Measurements from ENCODE around the gene APBA1.

Gene APBA1

GRCh38 chr9:69671879-69672595 lies at the start of gene APBA1:
Gene APBA1 (minus strand): TSS chr9:69672371.
- peak; percentile 89 for DNase-seq

DNA sequence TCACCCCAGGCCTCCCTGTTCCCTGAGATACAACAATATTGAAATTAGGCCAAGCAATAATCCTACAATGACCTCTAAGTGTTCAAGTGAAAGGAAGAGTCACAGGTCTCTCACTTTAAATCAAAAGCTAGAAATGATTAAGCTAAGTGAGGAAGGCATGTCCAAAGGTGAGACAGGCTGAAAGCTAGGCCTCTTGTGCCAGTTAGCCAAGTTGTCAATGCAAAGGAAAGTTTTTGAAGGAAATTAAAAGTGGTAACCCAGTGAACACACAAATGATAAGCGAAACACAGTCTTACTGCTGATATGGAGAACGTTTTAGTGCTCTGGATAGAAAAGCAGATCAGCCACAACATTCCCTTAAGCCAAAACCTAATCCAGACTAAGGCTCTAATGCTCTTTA lies 47.8 kb upstream of the APBA1 start:
- DNase-seq = no peak

DNA sequence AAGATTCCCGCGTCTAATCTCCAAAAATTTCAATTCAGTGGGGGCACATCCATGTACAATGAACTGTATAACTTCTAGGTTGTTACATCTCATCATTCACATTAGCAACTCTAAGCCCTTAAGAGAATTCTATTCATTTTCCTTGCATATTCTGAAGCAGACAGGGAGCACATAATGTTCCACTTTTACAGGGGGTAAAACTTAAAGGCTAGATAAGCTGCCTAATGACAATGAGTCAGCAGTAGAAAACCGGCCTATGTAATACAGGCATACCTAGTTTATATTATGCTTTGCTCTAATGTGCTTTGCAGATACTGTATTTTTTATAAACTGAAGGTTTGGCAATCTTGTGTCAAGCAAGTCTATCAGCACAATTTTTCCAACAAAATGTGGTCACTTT lies 47.2 kb upstream of the APBA1 start:
- DNase-seq = no peak

DNA sequence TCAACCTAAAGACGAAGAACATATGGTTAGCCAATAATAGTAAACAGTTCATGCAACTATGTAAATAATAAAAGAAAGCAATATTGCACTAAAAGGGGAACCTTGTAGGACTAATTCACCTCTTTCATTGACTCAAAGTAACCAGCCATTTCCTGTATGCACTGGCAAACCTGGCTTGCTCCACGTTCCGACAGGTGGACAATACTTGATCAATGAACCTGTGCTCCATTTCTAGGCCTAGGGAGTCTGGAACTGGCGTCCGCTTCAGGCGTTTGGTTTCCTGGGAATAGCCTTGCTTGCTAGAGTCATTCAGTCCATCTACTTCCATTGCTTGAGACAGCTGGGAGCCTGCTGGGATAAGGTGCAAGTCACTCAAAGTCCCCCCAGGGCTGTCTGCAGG lies 46.0 kb upstream of the APBA1 start:
- DNase-seq = no peak

- no peak for DNase-seq
These were observed 43.7 kb upstream of the APBA1 start for GRCh38 chr9:69715825-69716224.

- DNase-seq = no peak
These were observed 42.9 kb upstream of the APBA1 start for GRCh38 chr9:69715096-69715495.

GRCh38 chr9:69697475-69697874 lies 25.3 kb upstream of the APBA1 start:
- DNase-seq = no peak

- DNase-seq = no peak
These were observed 24.6 kb upstream of the APBA1 start for GRCh38 chr9:69696802-69697201.

DNA sequence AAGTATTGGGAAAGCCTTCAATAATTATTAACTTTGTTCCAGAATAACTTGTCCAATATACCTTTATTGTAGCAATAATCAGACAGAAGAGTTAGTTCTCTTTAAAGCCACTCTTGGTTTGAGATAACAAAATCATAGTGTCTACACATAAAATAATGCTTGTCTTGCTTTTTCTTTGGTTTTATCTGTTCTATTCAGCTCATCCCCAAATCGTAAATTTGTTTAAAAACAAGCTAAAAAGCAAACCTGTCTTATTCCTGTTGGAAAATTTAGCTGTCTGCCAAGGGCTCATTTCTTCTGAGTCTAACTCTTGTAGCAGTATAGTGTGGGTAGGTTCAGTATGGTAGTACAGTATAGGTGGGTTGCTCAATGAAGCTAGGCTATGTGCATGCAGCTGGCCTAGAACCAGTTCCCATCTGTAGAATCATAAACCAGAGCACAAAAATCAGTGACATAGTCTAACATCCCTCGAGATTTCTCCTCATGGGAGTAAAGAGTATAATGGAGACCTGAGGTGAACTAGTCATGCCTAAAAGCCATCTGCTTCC lies 17.9 kb upstream of the APBA1 start:
- peak; percentile 40 for DNase-seq

DNA sequence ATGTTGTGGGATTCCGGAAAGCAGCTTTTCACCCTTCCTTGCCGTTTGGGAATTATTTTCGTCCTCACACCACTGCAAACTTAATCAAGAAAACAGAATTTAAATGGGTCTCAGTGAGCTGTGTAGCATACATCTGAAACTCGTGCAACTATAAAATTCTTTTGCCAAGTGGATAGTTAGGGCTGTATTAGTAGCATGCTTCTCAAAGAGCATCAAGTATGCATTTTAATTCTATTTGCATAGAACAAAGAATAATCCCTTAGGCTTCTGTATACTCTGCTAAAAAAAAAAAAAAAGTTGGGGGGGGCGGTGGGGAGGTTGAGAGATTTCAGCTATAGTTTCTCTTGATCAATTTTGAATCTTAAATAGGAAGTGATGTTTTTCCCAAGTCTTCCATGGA lies 11.8 kb upstream of the APBA1 start:
- no peak for DNase-seq

GRCh38 chr9:69678843-69679538 lies 6.8 kb upstream of the APBA1 start:
- no peak for DNase-seq

DNA sequence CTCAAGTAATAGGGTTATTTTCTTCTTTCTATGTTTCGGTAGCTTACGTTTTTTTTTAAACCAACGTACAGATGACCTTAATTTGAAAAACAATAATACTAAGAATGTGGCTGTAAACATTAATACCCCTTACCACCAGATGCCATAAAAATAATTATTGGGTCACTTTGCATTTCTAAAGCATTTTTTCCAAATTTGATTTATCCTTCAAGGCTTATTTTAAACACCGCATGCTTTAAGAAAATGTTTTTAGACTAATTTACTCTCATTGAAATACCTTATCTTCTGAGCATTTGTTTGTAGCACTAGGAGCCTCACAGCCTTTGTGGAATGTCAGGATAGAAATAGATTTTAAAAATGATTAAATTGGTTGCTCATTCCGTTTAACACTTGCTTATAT lies 5.8 kb upstream of the APBA1 start:
- no peak for DNase-seq

DNA sequence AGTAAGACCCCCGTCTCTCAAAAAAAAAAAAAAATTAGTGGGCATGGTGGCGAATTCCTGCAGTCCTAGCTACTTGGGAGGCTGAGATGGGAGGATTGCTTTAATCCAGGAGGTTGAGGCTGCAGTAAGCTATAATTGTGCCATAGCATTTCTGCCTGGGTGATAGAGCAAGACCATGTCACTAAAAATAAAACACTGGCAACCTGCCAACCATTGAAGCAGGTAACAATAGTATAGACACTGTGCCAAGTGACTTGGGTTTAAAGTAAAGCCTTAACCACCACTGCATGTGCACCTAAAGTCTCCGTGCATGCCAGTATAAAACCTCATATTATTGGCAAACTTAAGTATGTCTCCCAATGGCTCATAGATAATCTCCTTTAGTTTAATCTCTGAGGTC lies 3.4 kb upstream of the APBA1 start:
- no peak for DNase-seq

- DNase-seq = no peak
These were observed 2.7 kb upstream of the APBA1 start for GRCh38 chr9:69674716-69675438.

GRCh38 chr9:69674112-69674685 lies 2.0 kb upstream of the APBA1 start:
- no peak for DNase-seq

GRCh38 chr9:69673311-69673640 lies 1.1 kb upstream of the APBA1 start:
- DNase-seq = no peak

GRCh38 chr9:69672596-69673310 lies 582 bp upstream of the APBA1 start:
- peak; percentile 97 for DNase-seq

DNA sequence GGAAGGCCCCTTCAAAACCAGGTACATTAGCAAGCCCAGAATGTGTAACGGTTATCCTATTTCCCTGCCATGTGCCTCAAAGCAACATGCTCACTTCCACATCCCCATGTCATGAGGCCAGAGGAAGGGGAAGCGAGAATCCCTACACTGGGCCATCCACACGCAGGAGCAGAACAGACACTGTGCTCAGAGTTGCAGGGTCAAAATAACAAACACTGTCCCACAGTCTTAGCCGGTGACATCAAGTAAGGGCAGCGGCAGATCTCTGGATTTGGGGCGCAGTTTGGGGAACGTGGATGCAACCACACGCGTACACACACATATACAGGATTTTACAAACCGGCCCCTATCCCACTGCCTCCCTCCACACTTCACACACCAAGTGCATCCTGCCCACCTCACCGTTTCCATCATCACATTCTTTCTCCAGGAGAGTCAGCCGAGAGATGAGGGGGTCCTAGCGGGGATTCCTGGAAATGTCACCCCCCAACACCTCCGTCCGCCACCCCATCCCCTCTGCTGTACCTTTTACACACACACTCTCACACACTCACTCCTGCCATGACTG lies 776 bp downstream of the APBA1 start:
- DNase-seq = peak; percentile 71

DNA sequence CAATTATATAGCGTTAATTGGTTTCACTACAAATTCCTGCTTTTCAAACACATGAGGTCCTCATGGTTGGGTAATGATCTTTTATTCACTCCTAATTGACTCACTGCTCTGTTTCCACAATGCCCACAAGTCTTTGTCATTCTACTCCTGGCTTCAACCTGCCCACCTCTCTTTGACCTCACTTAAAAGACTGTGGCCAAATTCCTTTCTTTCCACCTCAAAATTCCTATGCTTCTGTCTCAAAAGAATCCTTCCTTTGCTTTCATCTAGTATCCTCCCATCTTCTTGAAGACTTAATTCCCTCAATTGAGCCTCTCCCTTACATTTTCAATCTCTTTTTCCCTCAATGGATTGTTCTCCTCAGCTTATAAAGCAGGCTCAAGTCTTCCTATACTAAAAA lies 4.9 kb downstream of the APBA1 start:
- DNase-seq = no peak

DNA sequence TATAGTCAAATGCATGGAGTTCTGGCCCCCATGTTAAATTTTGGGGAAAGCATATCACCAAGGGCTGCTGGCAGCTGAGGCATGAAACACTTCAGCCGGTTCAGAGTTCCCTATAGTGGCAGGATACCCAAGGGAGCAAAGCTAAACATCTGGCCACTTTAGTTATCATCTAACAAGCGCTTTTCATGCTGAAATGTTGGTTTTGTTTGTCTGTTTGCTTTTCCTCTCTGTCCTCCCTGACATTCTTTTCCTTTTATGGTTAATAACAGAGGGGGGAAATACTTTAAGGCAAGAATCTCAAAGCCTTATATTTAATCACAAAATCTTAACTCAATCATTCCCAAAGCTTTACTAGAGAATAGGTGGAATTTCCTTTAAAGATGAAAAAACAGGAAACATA lies 11.9 kb downstream of the APBA1 start:
- peak; percentile 26 for DNase-seq

DNA sequence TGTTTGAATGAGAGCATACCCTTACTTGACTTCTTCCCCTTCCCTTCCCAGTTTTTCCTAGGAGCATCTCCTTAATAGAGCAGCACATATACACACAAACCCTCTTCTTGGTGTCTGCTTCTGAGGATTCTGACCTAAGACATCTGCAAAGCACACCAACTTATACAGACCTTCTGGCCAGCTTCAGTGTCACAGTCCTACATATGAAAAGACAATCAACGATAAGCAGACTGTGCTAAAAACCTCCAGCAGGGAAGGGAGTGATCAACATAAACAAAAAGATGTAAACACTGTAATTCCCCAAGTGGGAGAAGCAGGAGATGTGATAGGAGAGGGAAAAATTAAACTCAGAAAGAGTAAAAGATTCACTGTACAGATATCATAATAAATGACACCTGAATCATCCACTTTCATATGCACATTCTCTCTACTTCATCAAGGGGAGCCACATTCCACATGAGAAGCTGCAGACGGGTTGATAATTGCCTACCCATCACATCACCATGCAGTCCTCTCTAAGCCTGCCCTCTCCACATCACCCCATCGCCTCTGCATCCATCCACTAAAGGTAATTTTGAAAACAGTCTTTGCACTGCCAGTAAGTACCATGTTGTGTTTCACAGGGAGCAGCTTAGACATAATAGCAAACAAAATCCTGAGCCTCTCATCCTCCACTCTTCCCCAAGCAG lies 13.0 kb downstream of the APBA1 start:
- DNase-seq = peak; percentile 17

GRCh38 chr9:69657269-69657668 lies 14.9 kb downstream of the APBA1 start:
- DNase-seq = no peak

All from eye (tissue), 1 donor.